Measurements from ENCODE around the gene C12orf50.
A peak's percentile ranks its signal among the peaks of the same experiment; 100 is the strongest.
"Not testable (repeated sequence)": the region's sequence is repeated elsewhere in the genome, so short reads cannot be mapped to it uniquely, and the experiment has no call there.

Gene C12orf50, protein sequence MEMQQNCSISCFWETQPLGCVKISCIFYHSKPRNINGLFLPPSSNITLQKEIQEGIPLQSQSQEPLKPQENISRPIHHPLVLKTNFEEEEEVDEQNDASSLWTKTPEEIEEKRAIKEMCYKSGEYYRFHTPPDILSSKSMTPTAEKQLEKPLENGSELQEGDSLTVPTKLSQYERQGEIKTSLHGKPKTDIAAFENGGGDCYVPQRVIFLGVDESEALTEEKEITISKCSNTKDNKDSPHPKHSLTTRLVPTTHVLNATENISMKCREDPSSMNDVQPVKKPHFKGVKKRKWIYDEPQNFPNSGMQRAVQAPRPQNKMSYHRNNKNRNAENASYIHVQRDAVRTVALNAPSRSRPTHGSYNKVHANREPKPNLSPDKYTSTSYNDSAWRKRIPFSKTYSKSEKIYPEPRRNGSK

DNA sequence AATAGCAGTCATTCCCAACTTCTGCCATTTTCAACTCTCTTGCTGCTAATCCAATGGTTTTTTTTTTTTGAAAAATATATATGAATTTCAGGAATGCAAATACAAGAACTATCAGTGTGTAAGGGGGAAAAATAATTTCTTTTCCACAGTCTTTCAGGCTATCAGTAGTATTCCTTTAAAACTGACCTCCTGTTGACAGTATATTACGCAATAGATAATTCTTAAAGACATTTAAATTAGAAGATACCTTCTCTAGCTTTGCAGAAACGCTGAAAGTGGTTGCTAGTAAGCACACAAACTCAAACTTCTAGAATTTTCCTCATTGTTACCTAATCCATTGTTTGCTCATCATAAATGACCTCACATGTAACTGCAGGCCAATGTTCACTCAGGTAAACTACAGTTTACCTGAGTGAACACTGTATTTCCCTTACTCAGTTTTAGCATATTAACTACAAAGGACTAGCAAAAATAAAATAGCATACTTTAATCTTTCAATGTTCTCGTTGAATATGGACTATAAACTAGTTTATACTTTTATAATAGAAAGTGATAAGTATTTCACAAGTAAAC lies at the start of gene C12orf50:
TSS of gene C12orf50 (minus strand) at position 309 of the 573 bp plus-strand sequence. CDS start 2,439 bp downstream, outside the sequence.
- no peak for DNase-seq (ENCODE audit: low read depth in 2 of 2)

DNA sequence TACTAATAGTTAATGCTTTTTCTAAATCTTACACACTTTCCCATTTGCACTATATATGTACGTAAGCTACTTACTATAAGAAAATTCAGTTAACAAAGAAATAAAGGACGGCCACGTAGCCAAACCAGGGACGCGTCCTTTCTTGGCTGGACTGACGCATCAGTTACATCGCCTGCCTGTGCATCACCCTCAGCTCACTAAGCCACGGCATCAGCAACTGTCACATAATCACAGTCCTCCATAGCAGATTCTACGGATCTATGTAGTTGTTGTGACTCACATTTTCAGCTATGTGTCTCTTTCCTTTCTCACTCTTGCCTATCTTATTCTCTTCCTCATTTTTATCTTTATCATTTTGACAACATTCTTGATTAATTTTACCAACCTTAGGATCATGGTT lies 38.1 kb upstream of the C12orf50 start:
- DNase-seq (ENCODE audit: low read depth in 2 of 2) = no peak

DNA sequence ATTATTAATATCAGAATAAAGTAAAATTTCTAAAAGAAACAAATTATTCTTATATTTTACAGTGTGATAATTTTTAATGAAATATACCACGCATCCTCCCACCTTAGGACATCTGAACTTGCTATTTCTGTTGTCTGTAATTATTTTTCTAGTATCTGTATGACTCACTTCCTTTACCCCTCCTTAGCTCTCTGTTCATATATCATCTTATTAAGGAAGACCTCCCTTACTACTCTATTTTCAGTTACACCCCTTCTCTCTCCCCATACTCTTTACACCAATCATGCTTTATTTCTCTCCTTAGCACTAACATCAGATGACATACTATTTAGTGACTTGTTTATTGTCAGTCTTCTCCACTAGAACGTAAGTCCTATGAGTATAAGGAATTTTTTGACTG lies 34.2 kb upstream of the C12orf50 start:
- DNase-seq (ENCODE audit: low read depth in 2 of 2) = no peak

DNA sequence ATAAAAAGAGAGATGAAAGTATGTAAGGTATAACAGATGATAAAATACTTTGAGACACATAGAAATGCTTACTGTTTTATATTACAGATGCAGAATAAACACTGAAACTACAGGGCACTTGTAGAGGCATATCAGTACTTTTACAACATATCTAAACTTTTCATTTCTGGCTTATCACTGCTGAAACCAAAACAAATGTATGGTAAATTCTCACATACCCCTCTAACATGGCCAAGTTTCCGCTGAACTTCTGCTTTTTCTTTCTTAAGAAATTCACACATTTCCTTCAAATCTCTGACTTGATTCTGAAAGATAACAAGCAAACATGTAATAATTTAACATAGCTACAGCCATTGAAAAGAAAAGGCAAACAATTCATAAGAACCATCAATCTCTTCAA lies 33.3 kb upstream of the C12orf50 start:
- no peak for DNase-seq (ENCODE audit: low read depth in 2 of 2)

DNA sequence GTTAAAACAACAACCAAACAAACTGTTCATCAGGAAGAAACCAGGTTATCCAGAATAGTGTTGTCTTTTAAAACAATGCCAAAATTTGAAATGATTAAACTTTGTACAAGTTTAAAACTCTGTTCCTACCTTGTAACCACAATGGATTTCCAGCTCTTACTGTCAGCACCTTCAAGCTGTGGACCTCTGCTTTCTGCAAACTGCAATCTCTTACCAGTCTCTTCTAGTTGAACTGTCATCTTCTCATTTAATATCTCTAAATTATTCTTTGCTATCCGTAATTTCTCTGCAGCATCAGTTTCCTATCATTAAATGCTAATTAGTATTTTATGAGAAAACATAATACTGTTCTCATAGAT lies 29.5 kb upstream of the C12orf50 start:
- no peak for DNase-seq (ENCODE audit: low read depth in 2 of 2)

DNA sequence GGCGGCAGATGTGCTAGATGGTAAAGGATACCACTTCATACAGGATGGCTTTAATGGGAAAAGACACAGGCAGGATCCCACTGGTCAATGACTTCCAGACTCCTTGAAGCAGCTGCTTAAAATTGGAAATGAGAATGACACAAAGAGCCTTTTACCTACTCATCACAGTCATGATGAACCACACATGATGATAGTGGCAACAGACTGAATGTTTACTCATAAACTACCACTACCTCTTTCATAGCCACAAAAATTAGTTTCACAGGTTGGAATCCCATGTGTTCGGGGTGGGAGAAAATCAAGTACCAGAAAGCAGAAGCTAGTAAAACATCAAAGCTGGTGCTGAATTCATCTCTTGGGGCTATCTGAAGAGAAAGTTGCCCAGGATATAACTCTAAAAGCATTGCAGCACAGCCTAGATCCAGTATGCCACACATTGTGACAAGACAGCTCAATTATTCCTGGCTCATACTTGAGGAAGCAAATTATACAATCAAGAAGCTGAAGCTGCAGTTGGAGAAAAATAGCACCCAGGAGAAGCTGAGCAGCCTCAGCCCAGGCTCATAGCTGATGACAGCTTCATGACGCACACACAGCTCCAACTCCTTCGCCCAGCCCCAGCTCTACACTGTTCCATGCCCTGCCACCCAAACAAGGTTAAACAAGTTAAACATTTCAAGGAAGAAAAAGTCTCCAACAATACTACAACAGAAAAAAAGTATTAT lies 29.0 kb upstream of the C12orf50 start:
- no peak for DNase-seq (ENCODE audit: low read depth in 2 of 2)

DNA sequence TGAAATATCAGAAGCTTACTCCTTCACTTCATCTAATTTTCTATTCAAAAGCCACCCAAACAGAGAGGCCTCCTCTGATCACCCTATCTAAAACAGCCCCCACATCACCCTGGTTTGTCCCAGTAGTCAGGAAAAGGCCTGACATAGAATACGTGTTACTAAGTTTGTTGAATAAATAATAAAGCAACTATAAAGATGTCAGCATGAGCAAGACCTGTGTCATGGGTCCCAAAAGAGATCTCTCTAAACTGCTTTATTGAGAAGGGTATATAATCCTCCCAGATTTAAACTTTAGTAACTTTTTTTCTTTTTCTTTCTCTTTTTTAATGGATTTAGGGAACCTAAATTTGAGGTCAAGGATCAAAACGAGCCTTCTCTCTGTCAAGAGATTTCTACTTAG lies 27.4 kb upstream of the C12orf50 start:
- DNase-seq (ENCODE audit: low read depth in 2 of 2) = no peak

DNA sequence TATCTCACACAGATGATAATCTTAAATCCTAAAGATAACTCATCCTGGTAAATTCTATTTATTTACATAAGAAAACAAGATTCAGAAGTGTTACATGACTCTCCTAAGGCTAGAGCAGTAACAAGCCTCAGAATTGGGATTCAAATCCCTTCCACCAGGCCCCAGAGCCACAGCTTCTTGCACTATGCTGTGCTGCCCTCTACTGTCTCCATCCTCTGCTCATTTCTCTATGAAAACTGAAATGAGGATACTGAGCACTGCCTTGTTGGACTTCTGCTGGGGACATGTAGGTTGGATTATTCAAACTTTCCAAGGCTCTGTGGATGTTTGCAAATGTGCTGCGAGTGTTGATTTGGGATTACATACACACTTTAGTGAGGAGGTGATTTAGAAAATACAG lies 23.5 kb upstream of the C12orf50 start:
- DNase-seq (ENCODE audit: low read depth in 2 of 2) = no peak

DNA sequence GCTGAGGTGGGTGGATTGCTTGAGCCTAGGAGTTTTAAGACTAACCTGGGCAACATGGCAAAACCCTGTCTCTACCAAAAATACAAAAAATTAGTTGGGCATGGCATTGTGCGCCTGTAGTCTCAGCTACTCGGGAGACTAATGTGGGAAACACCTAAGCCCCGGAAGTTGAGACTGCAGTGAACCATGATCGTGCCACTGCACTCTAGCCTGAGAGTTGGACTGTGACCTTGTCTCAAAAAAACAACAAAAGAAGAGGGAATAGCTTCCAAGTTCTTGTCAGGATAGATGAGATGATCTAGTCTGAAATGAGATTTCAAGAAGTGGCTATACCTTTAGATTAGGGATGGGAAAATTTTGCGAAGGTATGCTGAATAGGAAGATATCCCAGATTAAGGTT lies 14.8 kb upstream of the C12orf50 start:
- DNase-seq (ENCODE audit: low read depth in 2 of 2) = no peak

DNA sequence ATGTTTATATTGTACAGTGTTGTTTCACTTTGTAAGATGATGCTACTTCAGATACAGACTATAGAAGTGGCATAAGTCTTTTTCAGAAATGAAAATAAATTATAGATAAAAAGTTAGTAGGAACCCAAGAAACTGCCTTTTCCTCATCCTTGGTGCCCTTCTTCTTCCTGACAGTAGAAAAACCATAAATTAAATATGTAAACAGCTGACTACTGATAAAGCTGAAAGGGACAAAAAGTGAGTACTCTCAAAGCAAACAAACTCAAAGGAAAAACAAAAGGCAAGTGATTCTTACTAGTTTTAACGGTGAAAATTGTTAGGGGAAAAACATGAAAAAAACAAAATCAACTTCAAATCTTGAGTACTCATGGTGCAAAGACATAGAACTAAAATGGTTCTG lies 8.6 kb upstream of the C12orf50 start:
- no peak for DNase-seq (ENCODE audit: low read depth in 2 of 2)

DNA sequence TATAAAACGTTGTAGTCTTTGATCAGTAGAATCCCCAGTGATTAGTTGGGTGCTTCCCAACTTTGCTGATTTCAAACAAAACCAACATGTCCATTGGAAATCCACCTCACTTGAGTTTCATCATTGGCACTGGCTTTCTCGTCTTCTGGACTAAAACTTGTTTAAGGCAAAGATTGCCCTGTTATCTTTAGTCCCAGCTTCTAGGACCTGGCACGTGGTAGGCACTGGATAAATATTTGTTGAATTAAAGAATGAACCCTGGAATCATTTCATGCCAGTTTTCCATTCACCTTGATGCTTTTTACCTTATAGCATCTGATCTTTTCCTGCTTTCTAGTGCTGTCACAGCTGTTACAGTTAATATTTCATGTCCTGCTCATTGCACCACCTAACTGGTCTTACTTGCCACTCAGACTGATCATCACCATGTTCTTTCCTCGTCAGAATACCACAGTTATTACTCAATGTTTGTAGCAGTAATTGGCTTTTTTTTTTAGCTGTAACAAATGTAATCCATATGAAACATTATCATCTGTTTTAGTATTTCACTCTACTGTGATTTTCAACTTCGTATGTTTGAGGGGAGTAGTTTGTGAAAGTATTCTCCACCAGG lies 7.3 kb upstream of the C12orf50 start:
- DNase-seq (ENCODE audit: low read depth in 2 of 2) = no peak

DNA sequence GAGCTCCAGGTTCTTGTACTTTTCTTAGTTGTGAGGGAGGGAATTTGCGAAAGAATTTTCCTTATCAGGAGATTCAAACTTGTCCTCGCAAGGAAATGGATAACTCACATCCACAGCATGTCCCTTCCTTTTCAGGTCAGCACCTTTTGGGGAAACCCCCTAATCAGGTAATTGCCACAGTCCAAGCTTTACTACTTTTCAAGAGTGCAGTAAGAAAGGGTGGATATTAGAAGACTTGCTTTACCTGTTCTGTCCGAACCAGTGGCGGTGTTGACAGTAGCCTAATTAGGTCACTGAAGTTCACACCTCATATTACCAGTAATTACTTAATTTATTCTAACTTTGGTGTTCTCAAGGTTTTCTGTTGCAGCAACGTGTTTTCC lies 6.7 kb upstream of the C12orf50 start:
- DNase-seq (ENCODE audit: low read depth in 2 of 2) = no peak

DNA sequence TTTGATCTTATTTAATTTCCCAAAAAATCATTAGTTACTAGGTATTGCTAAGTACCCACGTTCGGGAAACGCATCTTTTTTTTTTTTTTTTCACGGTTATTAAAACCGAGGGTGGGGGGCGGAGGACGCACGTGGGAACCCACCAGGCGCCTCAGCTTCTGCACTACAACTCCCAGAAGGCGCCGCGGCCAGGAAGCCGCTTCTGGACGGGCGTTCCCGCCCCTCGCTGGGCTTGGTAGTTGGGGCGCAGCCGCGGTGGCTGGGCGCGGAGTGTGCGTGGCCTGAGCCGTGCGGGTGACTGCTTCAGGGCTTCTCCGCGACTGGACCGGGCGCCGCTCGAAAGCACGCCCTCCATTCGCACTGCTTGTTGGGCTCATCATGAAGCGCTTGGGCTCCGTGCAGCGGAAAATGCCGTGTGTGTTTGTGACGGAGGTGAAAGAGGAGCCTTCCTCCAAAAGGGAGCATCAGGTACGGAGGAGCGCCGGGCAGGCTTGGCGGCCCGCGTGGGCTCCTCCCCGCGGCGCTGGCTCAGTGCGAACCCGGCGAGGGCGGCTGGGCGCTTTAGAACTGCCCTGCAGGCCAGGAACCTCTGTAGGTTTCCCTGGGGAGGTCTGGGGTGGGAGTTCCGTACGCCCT lies 6.2 kb upstream of the C12orf50 start:
- peak; percentile 79 to 85 for DNase-seq (ENCODE audit: low read depth in 2 of 2)

DNA sequence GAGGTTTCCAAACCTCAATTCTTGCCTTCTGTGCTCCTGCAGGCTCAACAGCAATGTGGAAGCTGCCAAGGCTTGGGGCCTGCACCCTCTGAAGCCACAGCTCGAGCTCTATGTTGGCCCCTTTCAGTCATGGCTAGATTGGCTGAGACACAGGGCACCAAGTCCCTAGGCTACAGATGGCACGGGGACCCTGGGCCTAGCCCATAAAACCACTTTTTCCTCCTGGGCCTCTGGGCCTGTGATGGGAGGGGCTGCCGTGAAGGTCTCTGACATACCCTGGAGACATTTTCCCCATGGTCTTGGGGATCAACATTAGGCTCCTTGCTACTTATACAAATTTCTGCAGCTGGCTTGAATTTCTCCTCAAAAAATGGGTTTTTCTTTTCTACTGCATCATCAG lies 2.0 kb upstream of the C12orf50 start:
- not testable (repeated sequence) for DNase-seq (ENCODE audit: low read depth in 2 of 2)

DNA sequence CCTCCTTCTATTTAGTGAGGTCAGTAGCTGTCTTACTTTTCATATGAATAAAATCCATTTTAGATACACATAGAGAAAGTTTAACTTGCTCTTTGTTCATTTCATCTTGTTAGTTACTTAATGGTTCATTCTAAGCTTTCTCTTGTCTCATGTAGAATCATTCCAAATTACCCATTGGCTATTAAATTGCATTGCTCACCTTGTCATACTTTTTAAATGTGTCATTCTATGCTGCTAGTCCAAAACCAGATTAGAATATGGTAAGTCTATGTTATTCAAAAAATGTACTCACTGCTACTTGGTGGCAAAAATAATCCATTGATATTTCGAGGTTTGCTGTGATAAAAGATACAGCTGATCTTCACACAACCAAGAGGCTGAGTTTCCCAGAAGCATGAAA lies 3.0 kb downstream of the C12orf50 start:
- no peak for DNase-seq (ENCODE audit: low read depth in 2 of 2)

DNA sequence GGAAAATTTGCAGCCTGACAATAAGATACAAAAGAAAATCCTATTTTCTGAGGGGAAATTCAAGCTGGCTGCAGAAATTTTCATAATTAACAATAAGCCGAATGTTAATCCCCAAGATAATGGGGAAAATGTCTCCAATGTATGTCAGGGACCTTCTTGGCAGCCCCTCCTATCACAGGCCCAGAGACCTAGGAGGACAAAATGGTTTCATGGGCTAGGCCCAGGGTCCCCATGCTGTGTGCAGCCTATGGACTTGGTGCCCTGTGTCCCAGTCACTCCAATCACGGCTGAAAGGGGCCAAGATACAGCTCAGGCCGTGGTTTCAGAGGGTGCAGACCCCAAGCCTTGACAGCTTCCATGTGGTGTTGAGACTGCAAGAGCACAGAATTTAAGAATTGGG lies 11.2 kb downstream of the C12orf50 start:
- no peak for DNase-seq (ENCODE audit: low read depth in 2 of 2)

DNA sequence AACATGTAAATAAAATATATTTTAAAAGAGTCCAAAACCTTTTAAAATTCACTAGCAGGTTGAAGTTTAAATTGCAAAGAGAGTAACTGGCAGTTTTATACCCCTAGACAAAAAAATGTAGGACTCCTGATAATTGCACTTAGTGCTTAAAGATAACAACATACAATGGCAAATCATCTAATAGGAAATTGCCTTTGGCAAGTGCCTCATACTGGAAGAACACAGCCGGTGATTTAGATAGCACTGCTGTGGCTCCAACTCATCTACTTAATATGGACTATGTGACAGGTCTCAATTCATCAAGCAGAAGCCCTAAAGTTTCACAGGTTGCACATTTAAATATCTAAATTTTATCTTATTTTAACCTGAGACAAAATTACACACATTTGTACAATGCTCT lies 13.4 kb downstream of the C12orf50 start:
- DNase-seq (ENCODE audit: low read depth in 2 of 2) = no peak

DNA sequence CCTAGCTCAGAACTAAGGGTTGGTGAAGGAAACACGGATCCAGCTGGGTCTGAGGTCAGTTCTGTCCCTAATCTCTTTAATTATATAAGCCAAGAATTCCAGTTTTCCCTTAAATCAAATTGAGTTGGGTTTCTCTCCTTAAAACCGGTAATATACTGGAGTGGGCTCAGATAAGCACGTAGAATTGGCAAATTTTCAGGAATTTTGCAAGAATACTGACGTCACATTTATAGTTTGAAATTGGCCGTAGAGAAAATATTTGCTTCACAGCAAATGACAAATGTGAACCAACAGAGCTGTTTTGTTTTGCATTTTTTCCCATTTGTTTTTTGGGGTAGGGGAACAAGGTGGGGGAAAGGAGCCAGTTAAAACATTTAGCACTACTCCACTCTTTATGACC lies 17.4 kb downstream of the C12orf50 start:
- no peak for DNase-seq (ENCODE audit: low read depth in 2 of 2)

DNA sequence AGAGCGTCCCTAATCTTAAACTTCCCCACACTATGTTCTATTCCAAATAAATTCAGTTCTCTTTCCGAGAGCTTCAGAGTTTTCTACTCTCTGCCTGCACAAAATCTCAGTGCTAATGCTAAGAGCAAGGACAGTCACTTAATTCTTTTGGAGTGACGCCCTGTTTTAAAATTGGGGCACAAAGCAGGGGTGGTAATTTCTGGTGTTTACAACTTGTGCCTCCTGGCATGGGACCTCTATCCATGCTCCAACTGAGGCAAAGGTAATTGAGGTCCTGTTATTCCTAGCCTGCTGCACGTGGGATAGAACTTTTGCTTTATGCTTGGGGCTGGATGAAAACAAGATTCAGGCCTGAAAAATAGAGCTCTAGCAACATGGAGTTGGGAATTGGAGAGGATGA lies 22.9 kb downstream of the C12orf50 start:
- DNase-seq (ENCODE audit: low read depth in 2 of 2) = no peak

DNA sequence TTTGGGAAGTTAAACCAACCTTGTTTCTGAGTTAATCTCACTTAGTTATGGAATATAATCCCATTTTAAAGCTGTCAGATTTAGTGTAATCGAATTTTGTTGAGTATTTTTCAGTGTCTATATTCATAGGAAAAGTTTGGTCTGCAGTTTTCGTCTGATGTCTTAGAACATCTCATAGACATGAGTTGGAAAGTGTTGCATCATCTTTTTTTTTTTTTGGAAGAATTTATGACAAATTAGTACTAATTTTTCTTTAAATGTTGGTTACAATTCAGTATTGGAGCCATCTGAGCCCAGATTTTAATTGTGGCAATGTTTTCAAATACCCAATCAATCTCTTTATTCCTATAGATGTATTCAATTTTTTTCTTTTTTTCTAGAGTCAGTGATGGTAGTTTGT lies 27.9 kb downstream of the C12orf50 start:
- DNase-seq (ENCODE audit: low read depth in 2 of 2) = no peak

DNA sequence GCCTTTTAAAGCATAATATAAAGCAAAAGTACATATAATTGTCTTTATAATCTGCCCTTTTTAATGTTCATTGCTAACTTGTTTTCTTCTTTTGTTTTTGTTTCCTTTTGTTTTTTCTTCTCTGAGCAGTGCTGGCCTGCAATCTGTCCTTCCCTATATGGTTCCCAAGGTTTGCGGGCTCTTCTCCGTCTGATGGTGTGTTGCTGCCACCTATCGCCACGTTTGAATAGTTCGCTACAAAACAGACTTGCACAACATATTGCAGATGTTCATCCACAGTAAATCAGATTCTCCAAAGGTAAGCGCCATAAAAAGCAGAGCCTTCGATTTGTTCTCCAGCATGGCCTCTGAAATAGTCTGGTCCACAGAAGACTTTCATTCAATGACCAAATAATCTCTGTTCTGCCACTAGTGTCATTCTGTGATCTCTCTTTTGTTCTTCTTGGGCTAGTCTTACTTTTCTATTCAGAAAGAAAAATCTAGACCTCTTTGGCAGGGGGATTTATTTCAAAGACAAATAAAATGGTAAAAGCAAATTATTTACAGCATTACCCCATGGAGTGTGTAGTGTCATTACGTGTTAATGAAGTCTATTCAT lies 33.5 kb downstream of the C12orf50 start:
- peak; percentile 11 to 12 for DNase-seq (ENCODE audit: low read depth in 2 of 2)

DNA sequence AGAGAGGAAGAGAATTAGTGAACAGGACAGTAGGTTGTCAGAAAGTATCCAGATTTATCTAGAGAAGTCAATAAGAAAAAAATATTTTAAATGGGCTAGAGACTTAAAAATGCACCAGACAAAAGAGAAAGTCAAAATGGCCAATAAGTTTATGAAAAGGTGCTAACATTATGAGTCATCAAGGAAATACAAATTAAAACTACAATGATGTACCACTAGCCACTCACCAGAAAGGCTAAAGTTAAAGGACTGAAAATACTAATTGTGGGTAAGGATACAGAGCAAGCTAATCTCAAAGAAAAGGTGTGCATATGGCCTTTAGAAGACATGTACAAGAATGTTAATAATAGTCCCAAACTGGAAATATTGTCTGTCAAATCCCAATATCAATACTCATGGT lies 37.7 kb downstream of the C12orf50 start:
- no peak for DNase-seq (ENCODE audit: low read depth in 2 of 2)

All from stimulated activated CD4-positive, alpha-beta T cell treated with anti-CD3 and anti-CD28 coated beads, Interleukin-4, amount 100 ng/mL, for 48 hours (primary cell).